Measurements from ENCODE around the gene GBP3. TPM values are rescaled to one million over a fixed set of nuclear protein-coding genes. Genes with fewer than 3 reads are reported as not detected.
"Not testable (repeated sequence)": the region's sequence is repeated elsewhere in the genome, so short reads cannot be mapped to it uniquely, and the experiment has no call there.

Gene GBP3
- total and polyA plus RNA-seq, 2 experiments from 2014 or later, result 0.13 TPM; not detected in 1

DNA sequence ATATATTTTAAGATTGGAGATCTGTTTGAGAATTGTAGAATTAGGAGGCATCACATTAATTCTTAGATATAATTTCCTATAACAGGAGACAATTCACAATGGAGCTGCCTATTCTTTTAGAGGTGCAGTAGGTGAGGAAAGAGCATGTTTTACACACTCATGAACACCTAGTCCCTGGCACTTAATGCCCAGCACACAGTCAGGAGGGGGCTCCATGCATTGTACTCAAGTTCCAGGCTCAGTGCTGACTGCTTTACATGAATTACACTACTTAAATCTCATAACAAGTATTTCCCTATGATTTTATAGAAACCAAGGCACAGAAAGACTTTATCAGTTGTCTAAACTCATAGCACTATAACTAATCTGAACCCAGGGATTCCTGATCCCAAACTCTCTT, 360 bp upstream of the GBP3 start (continued):
- TF ChIP-seq CREB1 (CRISPR knock-in tag; IDR thresholded peaks at IDR 0.05; ENCODE audit: low read depth), result no peak
- TF ChIP-seq ZNF331 (CRISPR knock-in tag; IDR thresholded peaks at IDR 0.05; ENCODE audit: low read depth), result no peak
- TF ChIP-seq, protein P1, sequence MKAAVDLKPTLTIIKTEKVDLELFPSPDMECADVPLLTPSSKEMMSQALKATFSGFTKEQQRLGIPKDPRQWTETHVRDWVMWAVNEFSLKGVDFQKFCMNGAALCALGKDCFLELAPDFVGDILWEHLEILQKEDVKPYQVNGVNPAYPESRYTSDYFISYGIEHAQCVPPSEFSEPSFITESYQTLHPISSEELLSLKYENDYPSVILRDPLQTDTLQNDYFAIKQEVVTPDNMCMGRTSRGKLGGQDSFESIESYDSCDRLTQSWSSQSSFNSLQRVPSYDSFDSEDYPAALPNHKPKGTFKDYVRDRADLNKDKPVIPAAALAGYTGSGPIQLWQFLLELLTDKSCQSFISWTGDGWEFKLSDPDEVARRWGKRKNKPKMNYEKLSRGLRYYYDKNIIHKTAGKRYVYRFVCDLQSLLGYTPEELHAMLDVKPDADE (IDR thresholded peaks at IDR 0.05), result no peak

DNA sequence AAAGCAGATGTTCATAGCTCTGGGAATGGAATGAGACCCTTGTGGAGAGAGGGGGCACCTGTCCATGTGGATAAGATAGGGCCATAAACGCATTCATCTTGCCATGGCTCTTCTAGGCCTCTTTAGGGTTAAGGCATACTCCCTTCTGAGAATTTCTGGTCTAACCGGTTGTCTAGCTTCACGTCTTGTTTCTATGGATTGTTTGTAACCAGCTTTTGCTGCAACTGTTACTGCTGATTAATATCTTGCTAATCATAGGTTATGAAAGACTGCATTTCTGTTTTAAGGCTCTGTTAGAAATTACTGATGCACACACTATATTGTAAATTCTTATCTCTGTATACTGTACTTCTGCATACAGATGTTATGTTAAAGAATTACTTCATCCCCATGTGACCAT, 4.3 kb downstream of the GBP3 start:
- H3K4me1 Mint-ChIP-seq, result peaks cover 12% of the 10 kb centered on the region
- H3K36me3 ChIP-seq (ENCODE audit: insufficient read depth); H3K4me3 ChIP-seq; H3K79me2 ChIP-seq (replicated peaks; ENCODE audit: insufficient read depth); H3K27ac ChIP-seq (ENCODE audit: low read depth); H3K27me3 Mint-ChIP-seq (ENCODE audit: insufficient read depth, low read depth, poor library complexity); H3K9me3 Mint-ChIP-seq; H3K36me3 Mint-ChIP-seq (ENCODE audit: low read depth); H3F3A ChIP-seq (replicated peaks; ENCODE audit: low read depth); DNase-seq (ENCODE audit: low spot score); H3K4me2 ChIP-seq; ATAC-seq; H3K27ac Mint-ChIP-seq; H3K4me3 Mint-ChIP-seq; H3K27me3 ChIP-seq (ENCODE audit: insufficient read depth); H3K4me1 ChIP-seq (ENCODE audit: insufficient read depth); H4K20me1 ChIP-seq (replicated peaks; ENCODE audit: insufficient read depth); H2AFZ ChIP-seq; H3K9me2 ChIP-seq (ENCODE audit: insufficient read depth): not testable (repeated sequence)

DNA sequence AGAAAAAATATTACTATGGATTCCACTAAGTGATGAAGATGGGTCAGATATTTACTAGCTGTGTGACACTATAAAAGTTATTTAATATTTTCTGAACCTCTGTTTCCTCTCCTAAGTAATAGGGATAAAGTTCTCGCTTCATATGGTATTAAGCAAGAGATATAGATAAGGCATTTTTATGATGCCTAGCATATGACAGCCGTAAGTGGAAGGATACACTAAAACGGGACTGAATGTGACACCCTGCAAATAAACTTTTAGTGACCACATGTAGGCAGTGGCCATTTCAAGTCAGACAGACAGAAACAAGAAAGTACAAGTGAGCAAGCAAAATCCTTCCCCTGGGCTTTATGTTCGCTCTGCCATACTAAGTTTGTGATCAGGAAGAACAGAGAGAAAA, 14.2 kb downstream of the GBP3 start:
- Mint-ChIP-seq H3K36me3 (ENCODE audit: low read depth) (no peaks in the 10 kb centered on the region), H3K4me1 (peaks cover 12% of the 10 kb centered on the region), H3K4me3 (no peak overlapping the region), H3K27ac (no peak overlapping the region), H3K27me3 (ENCODE audit: insufficient read depth, low read depth, poor library complexity) (peaks cover 2% of the 10 kb centered on the region), H3K9me3 (no peaks in the 10 kb centered on the region; the same call in 2 of the 3 replicates)
- Histone ChIP-seq H3K79me2 (replicated peaks; ENCODE audit: insufficient read depth) (no peaks in the 10 kb centered on the region), H3K27me3 (ENCODE audit: insufficient read depth) (no peaks in the 10 kb centered on the region), H3K4me2 (no peak overlapping the region), H3K4me1 (ENCODE audit: insufficient read depth) (no peaks in the 10 kb centered on the region), H4K20me1 (replicated peaks; ENCODE audit: insufficient read depth) (no peaks in the 10 kb centered on the region), H3K9me2 (ENCODE audit: insufficient read depth) (no peaks in the 10 kb centered on the region), H3K4me3 (no peak overlapping the region), H3F3A (replicated peaks; ENCODE audit: low read depth) (no peaks in the 10 kb centered on the region), H2AFZ (peak overlapping the region; percentile 36; the same call in 1 of the 2 replicates), H3K36me3 (ENCODE audit: insufficient read depth) (no peaks in the 10 kb centered on the region), H3K27ac (ENCODE audit: low read depth) (no peak overlapping the region)
- DNase-seq (ENCODE audit: low spot score), result no peak
- ATAC-seq, result no peak
- TF ChIP-seq EZH2phosphoT487 (IDR thresholded peaks at IDR 0.05; ENCODE audit: unreplicated experiment), result no peak
- TF ChIP-seq POLR2AphosphoS5 (IDR thresholded peaks at IDR 0.05; ENCODE audit: low read depth), result no peak
- TF ChIP-seq ZNF331 (CRISPR knock-in tag; IDR thresholded peaks at IDR 0.05; ENCODE audit: low read depth), result no peak
- TF ChIP-seq NANOG (IDR thresholded peaks at IDR 0.05; ENCODE audit: borderline replicate concordance), result no peak
- TF ChIP-seq ZNF114 (CRISPR knock-in tag; IDR thresholded peaks at IDR 0.05), result no peak
- TF ChIP-seq, protein P2, sequence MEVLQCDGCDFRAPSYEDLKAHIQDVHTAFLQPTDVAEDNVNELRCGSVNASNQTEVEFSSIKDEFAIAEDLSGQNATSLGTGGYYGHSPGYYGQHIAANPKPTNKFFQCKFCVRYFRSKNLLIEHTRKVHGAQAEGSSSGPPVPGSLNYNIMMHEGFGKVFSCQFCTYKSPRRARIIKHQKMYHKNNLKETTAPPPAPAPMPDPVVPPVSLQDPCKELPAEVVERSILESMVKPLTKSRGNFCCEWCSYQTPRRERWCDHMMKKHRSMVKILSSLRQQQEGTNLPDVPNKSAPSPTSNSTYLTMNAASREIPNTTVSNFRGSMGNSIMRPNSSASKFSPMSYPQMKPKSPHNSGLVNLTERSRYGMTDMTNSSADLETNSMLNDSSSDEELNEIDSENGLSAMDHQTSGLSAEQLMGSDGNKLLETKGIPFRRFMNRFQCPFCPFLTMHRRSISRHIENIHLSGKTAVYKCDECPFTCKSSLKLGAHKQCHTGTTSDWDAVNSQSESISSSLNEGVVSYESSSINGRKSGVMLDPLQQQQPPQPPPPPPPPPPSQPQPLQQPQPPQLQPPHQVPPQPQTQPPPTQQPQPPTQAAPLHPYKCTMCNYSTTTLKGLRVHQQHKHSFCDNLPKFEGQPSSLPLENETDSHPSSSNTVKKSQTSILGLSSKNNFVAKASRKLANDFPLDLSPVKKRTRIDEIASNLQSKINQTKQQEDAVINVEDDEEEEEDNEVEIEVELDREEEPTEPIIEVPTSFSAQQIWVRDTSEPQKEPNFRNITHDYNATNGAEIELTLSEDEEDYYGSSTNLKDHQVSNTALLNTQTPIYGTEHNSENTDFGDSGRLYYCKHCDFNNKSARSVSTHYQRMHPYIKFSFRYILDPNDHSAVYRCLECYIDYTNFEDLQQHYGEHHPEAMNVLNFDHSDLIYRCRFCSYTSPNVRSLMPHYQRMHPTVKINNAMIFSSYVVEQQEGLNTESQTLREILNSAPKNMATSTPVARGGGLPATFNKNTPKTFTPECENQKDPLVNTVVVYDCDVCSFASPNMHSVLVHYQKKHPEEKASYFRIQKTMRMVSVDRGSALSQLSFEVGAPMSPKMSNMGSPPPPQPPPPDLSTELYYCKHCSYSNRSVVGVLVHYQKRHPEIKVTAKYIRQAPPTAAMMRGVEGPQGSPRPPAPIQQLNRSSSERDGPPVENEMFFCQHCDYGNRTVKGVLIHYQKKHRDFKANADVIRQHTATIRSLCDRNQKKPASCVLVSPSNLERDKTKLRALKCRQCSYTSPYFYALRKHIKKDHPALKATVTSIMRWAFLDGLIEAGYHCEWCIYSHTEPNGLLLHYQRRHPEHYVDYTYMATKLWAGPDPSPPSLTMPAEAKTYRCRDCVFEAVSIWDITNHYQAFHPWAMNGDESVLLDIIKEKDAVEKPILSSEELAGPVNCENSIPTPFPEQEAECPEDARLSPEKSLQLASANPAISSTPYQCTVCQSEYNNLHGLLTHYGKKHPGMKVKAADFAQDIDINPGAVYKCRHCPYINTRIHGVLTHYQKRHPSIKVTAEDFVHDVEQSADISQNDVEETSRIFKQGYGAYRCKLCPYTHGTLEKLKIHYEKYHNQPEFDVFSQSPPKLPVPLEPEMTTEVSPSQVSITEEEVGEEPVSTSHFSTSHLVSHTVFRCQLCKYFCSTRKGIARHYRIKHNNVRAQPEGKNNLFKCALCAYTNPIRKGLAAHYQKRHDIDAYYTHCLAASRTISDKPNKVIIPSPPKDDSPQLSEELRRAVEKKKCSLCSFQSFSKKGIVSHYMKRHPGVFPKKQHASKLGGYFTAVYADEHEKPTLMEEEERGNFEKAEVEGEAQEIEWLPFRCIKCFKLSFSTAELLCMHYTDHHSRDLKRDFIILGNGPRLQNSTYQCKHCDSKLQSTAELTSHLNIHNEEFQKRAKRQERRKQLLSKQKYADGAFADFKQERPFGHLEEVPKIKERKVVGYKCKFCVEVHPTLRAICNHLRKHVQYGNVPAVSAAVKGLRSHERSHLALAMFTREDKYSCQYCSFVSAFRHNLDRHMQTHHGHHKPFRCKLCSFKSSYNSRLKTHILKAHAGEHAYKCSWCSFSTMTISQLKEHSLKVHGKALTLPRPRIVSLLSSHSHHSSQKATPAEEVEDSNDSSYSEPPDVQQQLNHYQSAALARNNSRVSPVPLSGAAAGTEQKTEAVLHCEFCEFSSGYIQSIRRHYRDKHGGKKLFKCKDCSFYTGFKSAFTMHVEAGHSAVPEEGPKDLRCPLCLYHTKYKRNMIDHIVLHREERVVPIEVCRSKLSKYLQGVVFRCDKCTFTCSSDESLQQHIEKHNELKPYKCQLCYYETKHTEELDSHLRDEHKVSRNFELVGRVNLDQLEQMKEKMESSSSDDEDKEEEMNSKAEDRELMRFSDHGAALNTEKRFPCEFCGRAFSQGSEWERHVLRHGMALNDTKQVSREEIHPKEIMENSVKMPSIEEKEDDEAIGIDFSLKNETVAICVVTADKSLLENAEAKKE (CRISPR knock-in tag; IDR thresholded peaks at IDR 0.05), result no peak
- no peak for TF ChIP-seq JUNB (IDR thresholded peaks at IDR 0.05; ENCODE audit: unreplicated experiment)
- TF ChIP-seq EZH2 (IDR thresholded peaks at IDR 0.05; ENCODE audit: low read depth, unreplicated experiment), result no peak
- no peak for TF ChIP-seq CREB1 (CRISPR knock-in tag; IDR thresholded peaks at IDR 0.05; ENCODE audit: low read depth)
- TF ChIP-seq, protein P1 (IDR thresholded peaks at IDR 0.05), result no peak
- no peak for TF ChIP-seq STAT1 (IDR thresholded peaks at IDR 0.05; ENCODE audit: unreplicated experiment)
